Ovary (tissue), 9 donors: ENCODE results near the gene ERMARD. TPM values are rescaled to one million over a fixed set of nuclear protein-coding genes. Genes with fewer than 3 reads are reported as not detected.

Experiments used
- DNase-seq, 5 donors: peaks; one replicate each; pipeline ENCODE4 v3.0.0-alpha.2; 2019 to 2020
- H3K27ac ChIP-seq, 2 donors: fragments of 200-600 bp; one replicate each; pipeline versions ENCODE4 v1.5.1 to v1.8.0; 2019 to 2022
- H3K27me3 ChIP-seq: fragments of 200-600 bp; one replicate; pipeline ENCODE4 v1.8.0; 2022
- H3K36me3 ChIP-seq: fragments of 200-600 bp; sonication (generic); one replicate; pipeline ENCODE4 v1.5.1; 2019
- H3K4me1 ChIP-seq: one replicate; pipeline ENCODE4 v1.8.1; 2013; ENCODE audit warnings: mild to moderate bottlenecking, moderate library complexity; ENCODE audit not compliant: insufficient read depth
- H3K4me3 ChIP-seq: fragments of 200-600 bp; sonication (generic); one replicate; pipeline ENCODE4 v1.5.1; 2017
- H3K9me3 ChIP-seq, 2 donors: fragments of 200-600 bp in 1 of 2; sonication (generic) in 1 of 2; one replicate each; pipeline versions ENCODE4 v1.5.1 to v1.8.1; 2013 to 2019; ENCODE audit warnings: mild to moderate bottlenecking in 1 of 2, moderate library complexity in 1 of 2
- CTCF ChIP-seq, 3 donors: fragments of 450-650 bp in 2 of 3; fragments of 200-600 bp in 1 of 3; IDR thresholded peaks; one replicate each; pipeline versions ENCODE4 v1.5.1 to v1.8.0; 2016 to 2022; ENCODE audit warnings: antibody characterized with exemption in 3 of 3, mild to moderate bottlenecking in 1 of 3
- EP300 ChIP-seq: sonication (generic); formaldehyde crosslinking; IDR thresholded peaks from one replicate; pipeline ENCODE4 v1.6.1; 2017; ENCODE audit warnings: antibody characterized with exemption
- POLR2A ChIP-seq: fragments of 450-650 bp; IDR thresholded peaks from one replicate; pipeline ENCODE4 v1.6.1; 2017; ENCODE audit warnings: antibody characterized with exemption, mild to moderate bottlenecking, moderate library complexity
- WGBS, 3 donors: extraction: QIAGEN DNeasy Blood & Tissue Kit in 1 of 3; methylation state at CpG; one replicate each; pipeline versions ENCODE4 v1.1.5 to v1.1.7; 2013 to 2017; 5-methylcytosine and 5-hydroxymethylcytosine counted together
- intact Hi-C, 4 donors: fragments of 100-400 bp; cut with DNase I; formaldehyde crosslinking; loops; one replicate each; pipeline versions ENCODE4 v1.11.0 to v1.15.1; 2022 to 2023
- polyA plus RNA-seq, 2 donors: library from polyadenylated mRNA; stranded (reverse); fragments of 200-250 nt in 1 of 2; fragments of 350-450 nt in 1 of 2; fragmentation: Illumina TruSeq in 1 of 2; extraction: RNeasy Lipid Tissue Mini Kit (QIAGEN cat#74804) in 1 of 2; gene quantifications; one replicate each; pipeline ENCODE4 v1.2.3, GENCODE V29; 2013 to 2014
- total RNA-seq, 7 donors: library from RNA; depleted of rRNA in 2 of 7; stranded (reverse); fragments of >200 nt in 2 of 7; fragmentation: NEBNext Ultra II Directional in 3 of 7; extraction: Animal tissue kit (Norgen Biotek cat#: 25700) in 3 of 7; gene quantifications; one replicate each; pipeline versions ENCODE4 v1.1.0 to v1.2.4, GENCODE V29; 2016 to 2023
- donor health status: DM: no; HTN: no; CAD: no; lungs with moderate emphysema.
- donor health status: DM: no; HTN: no; CAD: no.
- donor health status: Bipolar disorder and iron deficiency.
- donor health status: DM: yes; HTN: yes; CAD: no.
- donor health status: DM: no; HTN: no; CAD: no.
- donor health status: DM: yes; HTN: yes; CAD: no.

Gene ERMARD
- total and polyA plus RNA-seq, 9 donors: 15.9 to 38.0 (median 27.0) TPM

GRCh38 chr6:169719117-169719516 is 32.3 kb upstream of the ERMARD start:
- Histone ChIP-seq H3K27ac (no peak overlapping the region), H3K4me1 (peaks cover 1% of the 10 kb centered on the region), H3K27me3 (no peaks in the 10 kb centered on the region), H3K9me3 (no peaks in the 10 kb centered on the region), H3K36me3 (no peaks in the 10 kb centered on the region), H3K4me3 (no peak overlapping the region)
- no peak for TF ChIP-seq POLR2A
- TF ChIP-seq EP300: no peak
- intact Hi-C loops: no loop called here
- DNase-seq: no peak
- 79 to 95% (median 94%) methylated on average over 4 of the region's 4 CpGs for WGBS, 3 donors

- DNase-seq: no peak
- Histone ChIP-seq H3K36me3 (no peaks in the 10 kb centered on the region), H3K9me3 (no peaks in the 10 kb centered on the region), H3K27ac (no peak overlapping the region), H3K4me3 (no peak overlapping the region), H3K27me3 (no peaks in the 10 kb centered on the region), H3K4me1 (peaks cover 3% of the 10 kb centered on the region)
- TF ChIP-seq POLR2A: no peak
- no peak for TF ChIP-seq EP300
- TF ChIP-seq CTCF (IDR thresholded peaks at IDR 0.05): no peak
- WGBS, 3 donors: 95 to 98% (median 95%) methylated on average over 3 of the region's 3 CpGs
- intact Hi-C loops: loop anchor here in 1 of 4 donors (10.0 kb wide), 1 partner anchor 486 kb away; no protein-coding TSS in a partner anchor
Measured at GRCh38 chr6:169720207-169720855, 31.1 kb upstream of the ERMARD start.

DNA sequence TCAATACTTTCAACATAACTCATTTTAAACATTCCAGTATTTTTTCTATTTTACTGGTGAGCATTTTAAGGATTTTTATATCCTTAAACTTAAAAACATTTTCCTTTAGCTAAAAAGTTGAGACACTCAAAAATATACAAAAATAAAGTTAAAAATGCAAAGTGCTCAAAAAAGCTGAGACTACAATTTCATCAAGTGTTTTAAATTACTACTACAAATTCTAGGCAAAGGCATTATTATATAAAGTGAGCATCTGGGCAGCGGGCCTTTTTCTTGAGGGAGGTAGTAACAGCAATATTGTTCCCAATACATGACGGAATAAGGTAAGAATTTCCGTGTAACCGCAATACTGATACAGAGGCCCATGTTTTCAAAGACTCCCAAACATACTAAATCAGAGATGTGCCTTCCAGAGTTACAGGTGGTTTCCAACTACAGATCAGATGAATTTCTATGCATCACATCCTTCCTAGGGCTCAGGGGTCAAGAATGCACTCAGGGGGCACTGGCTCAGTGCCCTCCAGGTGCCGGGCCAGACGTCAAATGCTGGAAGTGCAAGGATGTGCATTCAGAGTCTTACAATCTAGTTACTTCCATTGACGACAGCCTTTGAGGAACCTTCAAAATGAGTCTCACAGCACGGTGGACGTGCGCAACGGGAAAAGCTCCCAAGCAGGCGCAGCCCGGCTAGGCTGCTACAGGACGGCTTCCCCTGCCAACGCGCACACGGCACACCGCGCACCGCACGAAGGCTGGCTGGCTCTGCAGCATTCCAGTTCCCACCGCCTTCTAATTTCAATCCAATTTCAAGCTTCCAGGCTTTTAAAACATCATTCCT is 28.8 kb upstream of the ERMARD start:
- Histone ChIP-seq H3K4me1 (peaks cover 3% of the 10 kb centered on the region), H3K27me3 (no peaks in the 10 kb centered on the region), H3K36me3 (no peaks in the 10 kb centered on the region), H3K4me3 (peak overlapping the region; percentile 77), H3K27ac (peak overlapping the region; percentile 56 to 96), H3K9me3 (no peaks in the 10 kb centered on the region)
- no peak for TF ChIP-seq POLR2A
- no peak for TF ChIP-seq CTCF (IDR thresholded peaks at IDR 0.05)
- TF ChIP-seq EP300: no peak
- DNase-seq: peak; percentile 35 to 63 (median 43)
- 2 to 3% (median 3%) methylated on average over 22 of the region's 22 CpGs for WGBS, 3 donors
- intact Hi-C loops: loop anchor here in 1 of 4 donors (10.0 kb wide), 1 partner anchor 488 kb away; no protein-coding TSS in a partner anchor

- intact Hi-C loops: loop anchor here in 1 of 4 donors (10.0 kb wide), 1 partner anchor 489 kb away; no protein-coding TSS in a partner anchor
- DNase-seq: peak; percentile 74 to 86 (median 82)
- H3K9me3 ChIP-seq: no peaks in the 10 kb centered on the region
- WGBS, 3 donors: 0 to 1% (median 1%) methylated on average over 25 to 70 of the region's 70 CpGs
- H3K27ac ChIP-seq: peak overlapping the region; percentile 56 to 96
- H3K4me1 ChIP-seq: peaks cover 3% of the 10 kb centered on the region
- TF ChIP-seq EP300: no peak
- peak overlapping the region; percentile 77 for H3K4me3 ChIP-seq
- H3K27me3 ChIP-seq: no peaks in the 10 kb centered on the region
- no peaks in the 10 kb centered on the region for H3K36me3 ChIP-seq
Measured at GRCh38 chr6:169723200-169723909, 28.1 kb upstream of the ERMARD start.

- Histone ChIP-seq H3K36me3 (no peaks in the 10 kb centered on the region), H3K4me3 (peak overlapping the region; percentile 69), H3K27ac (peak overlapping the region; percentile 86 to 96), H3K4me1 (peaks cover 3% of the 10 kb centered on the region), H3K9me3 (no peaks in the 10 kb centered on the region), H3K27me3 (no peaks in the 10 kb centered on the region)
- peak in 3 of 5 donors; percentile 19 to 48 (median 37) for DNase-seq
- TF ChIP-seq POLR2A (no peak), CTCF (IDR thresholded peaks at IDR 0.05) (no peak), EP300 (no peak)
- 0 to 1% (median 1%) methylated on average over 17 to 53 of the region's 89 CpGs for WGBS, 3 donors
- intact Hi-C loops: loop anchor here in 1 of 4 donors (10.0 kb wide), 1 partner anchor 489 kb away; no protein-coding TSS in a partner anchor
Measured at GRCh38 chr6:169723991-169724493, 27.4 kb upstream of the ERMARD start.
